OCI-LY7 (cell line): Measurements from ENCODE around the gene PLEKHH3. TPM values are rescaled to one million over a fixed set of nuclear protein-coding genes. Genes with fewer than 3 reads are reported as not detected.

Experiments
- BruUV-seq: library from RNA; stranded (reverse); fragments of 400-500 nt; replicated peaks from 2 replicates; lab custom pipeline; 2021; lab: Mats Ljungman, UMichigan
- CTCF ChIA-PET: fragments of 300-600 bp; sonication (Branson Sonifier 250); formaldehyde crosslinking; loops from one replicate; lab custom pipeline; 2022; ENCODE audit warnings: antibody characterized with exemption; ENCODE audit not compliant: unreplicated experiment; lab: Charles Lee
- POLR2A ChIA-PET: fragments of 300-600 bp; sonication (Branson Sonifier 250); formaldehyde crosslinking; loops from one replicate; lab custom pipeline; 2022; ENCODE audit warnings: antibody characterized with exemption; lab: Charles Lee
- DNase-seq: peaks from one replicate; pipeline ENCODE4 v3.0.0-alpha.2; 2015; ENCODE audit warnings: low spot score
- H2AFZ ChIP-seq: fragments of 200-600 bp; sonication (generic), shearing (Covaris generic); 2 replicates; pipeline ENCODE4 v1.6.1; 2014; ENCODE audit warnings: mild to moderate bottlenecking, antibody characterized with exemption, low read length, moderate library complexity
- H3K27ac ChIP-seq: fragments of 200-600 bp; sonication (generic); 2 replicates; pipeline ENCODE4 v1.5.1; 2014; ENCODE audit warnings: mixed run types, low read depth, mild to moderate bottlenecking, moderate library complexity, low read length, inconsistent platforms; ENCODE audit not compliant: poor library complexity, severe bottlenecking
- H3K36me3 ChIP-seq: fragments of 200-600 bp; sonication (generic); 2 replicates; pipeline ENCODE4 v1.6.1; 2014; ENCODE audit warnings: mild to moderate bottlenecking, antibody characterized with exemption, low read length, moderate library complexity, mixed read lengths; ENCODE audit not compliant: insufficient read depth
- H3K4me1 ChIP-seq: fragments of 200-600 bp; sonication (generic); 2 replicates; pipeline ENCODE4 v1.5.1; 2014; ENCODE audit warnings: mild to moderate bottlenecking, low read length; ENCODE audit not compliant: insufficient read depth, poor library complexity, severe bottlenecking
- H3K4me2 ChIP-seq: fragments of 200-600 bp; sonication (generic); 2 replicates; pipeline ENCODE4 v1.6.1; 2014; ENCODE audit warnings: mild to moderate bottlenecking, low read length
- H3K4me3 ChIP-seq: fragments of 200-600 bp; sonication (generic); 2 replicates; pipeline ENCODE4 v1.5.1; 2014; ENCODE audit warnings: mild to moderate bottlenecking, low read depth, low read length; ENCODE audit not compliant: poor library complexity, severe bottlenecking
- H3K79me2 ChIP-seq: fragments of 200-600 bp; sonication (generic); 2 replicates; pipeline ENCODE4 v1.6.1; 2016; ENCODE audit warnings: low read depth, mild to moderate bottlenecking, low read length, moderate library complexity, mixed read lengths; ENCODE audit not compliant: insufficient read depth
- H3K9me2 ChIP-seq: fragments of 200-600 bp; sonication (generic); 2 replicates; pipeline ENCODE4 v1.6.1; 2016; ENCODE audit warnings: mild to moderate bottlenecking, low read length, mixed read lengths; ENCODE audit not compliant: insufficient read depth
- H3K9me3 ChIP-seq: fragments of 200-600 bp; sonication (generic); 2 replicates; pipeline ENCODE4 v1.6.1; 2014; ENCODE audit warnings: mild to moderate bottlenecking, mixed run types, low read length, mixed read lengths
- H4K20me1 ChIP-seq: fragments of 200-600 bp; sonication (generic); 2 replicates; pipeline ENCODE4 v1.6.1; 2014; ENCODE audit warnings: mild to moderate bottlenecking, antibody characterized with exemption, low read length, moderate library complexity, mixed read lengths; ENCODE audit not compliant: insufficient read depth
- CTCF ChIP-seq: fragments of 200-600 bp; sonication (generic); conservative IDR thresholded peaks from 2 replicates; pipeline ENCODE4 v1.5.1; 2014; ENCODE audit warnings: mild to moderate bottlenecking, antibody characterized with exemption, low read length, moderate library complexity, mixed read lengths
- EZH2phosphoT487 ChIP-seq: fragments of 200-600 bp; sonication (generic); IDR thresholded peaks from 2 replicates; pipeline ENCODE4 v1.6.1; 2018; ENCODE audit warnings: low read depth, borderline replicate concordance, mild to moderate bottlenecking, mixed run types, antibody characterized with exemption, low read length, moderate library complexity, mixed read lengths
- intact Hi-C: fragments of 100-400 bp; cut with micrococcal nuclease; formaldehyde crosslinking; loops from one replicate; pipeline ENCODE4 v1.10.0; 2022; ENCODE audit not compliant: unreplicated experiment
- total RNA-seq, 2 experiments: library from RNA; depleted of rRNA in 1 of 2; stranded (reverse); fragments of >200 nt in 1 of 2; shearing (Covaris generic) in 1 of 2; gene quantifications; 2 replicates each; pipeline ENCODE4 v1.2.3, GENCODE V29; 2014 to 2022

Gene PLEKHH3
- total RNA-seq, 2 experiments from 2014 or later, result 24.4 to 47.5 TPM

DNA sequence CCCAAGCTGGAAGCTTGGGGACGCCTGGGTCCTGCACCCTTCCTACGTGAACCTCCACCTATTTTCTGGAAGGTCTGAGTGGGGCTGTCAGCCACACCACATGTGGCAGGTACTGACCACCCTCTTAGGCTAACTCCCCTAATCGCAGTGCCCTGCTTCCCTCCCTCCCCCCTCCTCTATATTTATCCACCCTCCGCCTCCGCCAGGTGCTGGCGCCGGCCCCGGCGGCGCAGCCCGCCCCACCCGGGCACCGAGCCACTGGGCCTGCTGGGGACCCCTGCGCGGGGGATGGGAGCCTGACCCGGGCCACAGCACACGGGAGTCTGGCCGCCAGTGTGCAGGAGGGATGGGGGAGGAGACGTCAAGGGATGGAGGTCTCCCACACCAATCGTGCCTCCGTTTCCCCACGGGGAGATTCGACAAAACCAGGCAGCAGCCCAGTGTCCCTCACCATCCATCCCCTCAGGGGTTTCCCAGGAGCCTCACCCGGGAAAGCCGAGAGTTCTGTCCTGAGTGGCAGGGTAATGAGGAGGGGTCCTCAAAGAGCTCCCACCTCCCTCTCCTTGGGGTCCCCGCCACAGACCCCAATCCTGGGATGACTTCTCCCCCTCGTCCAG, 1.3 kb downstream of the PLEKHH3 start:
- H3K4me1 ChIP-seq, result peaks cover 52% of the 10 kb centered on the region
- peak overlapping the region; percentile 89 for H3K4me2 ChIP-seq
- intact Hi-C loops, result loop anchor here (2.0 kb wide), 1 partner anchor 17 kb away; the partner anchor contains the start of gene TUBG2
- no peaks in the 10 kb centered on the region for H3K9me2 ChIP-seq
- H2AFZ ChIP-seq, result no peak overlapping the region
- no TSS peak for BruUV-seq
- H3K27ac ChIP-seq, result peak overlapping the region; percentile 20
- TF ChIP-seq EZH2phosphoT487 (no peak), CTCF (no peak)
- H3K9me3 ChIP-seq, result no peaks in the 10 kb centered on the region
- DNase-seq, result peak; percentile 33
- CTCF ChIA-PET, result no interaction called here
- no peaks in the 10 kb centered on the region for H3K79me2 ChIP-seq
- POLR2A ChIA-PET, result interaction anchor here (2.3 to 2.5 kb wide), 2 partner anchors 67 to 70 kb away, joined by 8 to 9 read pairs; no protein-coding TSS in a partner anchor
- peak overlapping the region; percentile 82 for H3K4me3 ChIP-seq
- H3K36me3 ChIP-seq, result peaks cover 4% of the 10 kb centered on the region; the same call in 1 of the 2 replicates
- H4K20me1 ChIP-seq, result no peaks in the 10 kb centered on the region

GRCh38 chr17:42674755-42675347, 1.9 kb downstream of the PLEKHH3 start:
- TF ChIP-seq CTCF (no peak), EZH2phosphoT487 (no peak)
- H3K9me3 ChIP-seq, result no peaks in the 10 kb centered on the region
- peak overlapping the region; percentile 21 for H3K27ac ChIP-seq
- peaks cover 4% of the 10 kb centered on the region; the same call in 1 of the 2 replicates for H3K36me3 ChIP-seq
- H3K4me1 ChIP-seq, result peaks cover 46% of the 10 kb centered on the region
- ChIA-PET CTCF (interaction anchor here (0.5 kb wide), 1 partner anchor 203 kb away, joined by 3 read pairs; no protein-coding TSS in a partner anchor), POLR2A (interaction anchor here (0.7 kb wide), 1 partner anchor 13 kb away, joined by 3 read pairs; no protein-coding TSS in a partner anchor)
- intact Hi-C loops, result loop anchor here (2.0 kb wide), 1 partner anchor 16 kb away; the partner anchor contains the start of gene TUBG2
- no peak overlapping the region for H2AFZ ChIP-seq
- no peaks in the 10 kb centered on the region for H4K20me1 ChIP-seq
- no peaks in the 10 kb centered on the region for H3K9me2 ChIP-seq
- peak overlapping the region; percentile 82 for H3K4me3 ChIP-seq
- H3K4me2 ChIP-seq, result peak overlapping the region; percentile 89
- no TSS peak for BruUV-seq
- DNase-seq, result peak; percentile 28
- H3K79me2 ChIP-seq, result no peaks in the 10 kb centered on the region
